ENCODE measurements around the gene SLCO2B1. TPM values are rescaled to one million over a fixed set of nuclear protein-coding genes. Genes with fewer than 3 reads are reported as not detected.
A peak's percentile ranks its signal among the peaks of the same experiment; 100 is the strongest.

SLCO2B1 gene
- total RNA-seq, 1 donor from 2014 or later, result not detected

GRCh38 chr11:75238595-75239440, 87.9 kb downstream of the SLCO2B1 start:
- Mint-ChIP-seq H3K27ac (ENCODE audit: unreplicated experiment) (no peak overlapping the region), H3K4me1 (no peaks in the 10 kb centered on the region), H3K36me3 (ENCODE audit: low read depth) (no peaks in the 10 kb centered on the region), H3K4me3 (peak overlapping the region; percentile 78), H3K9me3 (no peaks in the 10 kb centered on the region), H3K27me3 (ENCODE audit: low read depth) (peaks cover 64% of the 10 kb centered on the region)
- DNase-seq (ENCODE audit: low read depth, low spot score), result no peak
- TF ChIP-seq CTCF (conservative IDR thresholded peaks at IDR 0.05), result no peak

- no peak for TF ChIP-seq CTCF (conservative IDR thresholded peaks at IDR 0.05)
- no peak for DNase-seq (ENCODE audit: low read depth, low spot score)
- peaks cover 68% of the 10 kb centered on the region for H3K27me3 Mint-ChIP-seq (ENCODE audit: low read depth)
- H3K27ac Mint-ChIP-seq (ENCODE audit: unreplicated experiment), result no peak overlapping the region
- H3K9me3 Mint-ChIP-seq, result no peaks in the 10 kb centered on the region
- no peaks in the 10 kb centered on the region for H3K4me1 Mint-ChIP-seq
- peak overlapping the region; percentile 78 for H3K4me3 Mint-ChIP-seq
- H3K36me3 Mint-ChIP-seq (ENCODE audit: low read depth), result no peaks in the 10 kb centered on the region
Observed at GRCh38 chr11:75239531-75240290, 88.8 kb downstream of the SLCO2B1 start.

GRCh38 chr11:75240311-75241035, 89.6 kb downstream of the SLCO2B1 start, which contains the start of gene TPBGL:
TSS of gene TPBGL (plus strand) at chr11:75240774. CDS start at chr11:75241050, 276 bp downstream.
- no peak within 1 kb of the TSS for H3K27ac Mint-ChIP-seq (ENCODE audit: unreplicated experiment)
- peak within 1 kb of the TSS; percentile 78 for H3K4me3 Mint-ChIP-seq
- peaks cover 76% of the 10 kb centered on the region for H3K27me3 Mint-ChIP-seq (ENCODE audit: low read depth)
- DNase-seq (ENCODE audit: low read depth, low spot score), result peak; percentile 21
- no peaks in the 10 kb centered on the region for H3K36me3 Mint-ChIP-seq (ENCODE audit: low read depth)
- H3K4me1 Mint-ChIP-seq, result no peaks in the 10 kb centered on the region
- TF ChIP-seq CTCF (conservative IDR thresholded peaks at IDR 0.05), result no peak
- H3K9me3 Mint-ChIP-seq, result no peaks in the 10 kb centered on the region

- TF ChIP-seq CTCF (conservative IDR thresholded peaks at IDR 0.05), result peak; percentile 94
- Mint-ChIP-seq H3K9me3 (no peaks in the 10 kb centered on the region), H3K27me3 (ENCODE audit: low read depth) (peaks cover 78% of the 10 kb centered on the region), H3K36me3 (ENCODE audit: low read depth) (no peaks in the 10 kb centered on the region), H3K4me3 (peak overlapping the region; percentile 68), H3K27ac (ENCODE audit: unreplicated experiment) (no peak overlapping the region), H3K4me1 (no peaks in the 10 kb centered on the region)
- peak; percentile 98 for DNase-seq (ENCODE audit: low read depth, low spot score)
Observed at GRCh38 chr11:75241036-75241905, 90.4 kb downstream of the SLCO2B1 start.
